Neural cell (in vitro differentiated cells): Measurements from ENCODE around the gene CDHR4.

ENCODE experiments used
- EP300 ChIP-seq: fragments of 450-650 bp; conservative IDR thresholded peaks from 2 replicates; pipeline ENCODE4 v1.6.1; 2014; ENCODE audit warnings: antibody characterized with exemption, mild to moderate bottlenecking, moderate library complexity; ENCODE audit not compliant: poor library complexity, severe bottlenecking
- SMC3 ChIP-seq: fragments of 450-650 bp; conservative IDR thresholded peaks from 2 replicates; pipeline ENCODE4 v1.6.1; 2014; ENCODE audit warnings: antibody characterized with exemption, mild to moderate bottlenecking, moderate library complexity; ENCODE audit not compliant: poor library complexity
- TF ChIP-seq, protein P1 (sequence below): fragments of 450-650 bp; IDR thresholded peaks from 2 replicates; pipeline ENCODE4 v1.5.1; 2014; ENCODE audit warnings: antibody characterized with exemption, mild to moderate bottlenecking, moderate library complexity; ENCODE audit not compliant: poor library complexity, severe bottlenecking

GRCh38 chr3:49841126-49841696 is 41.5 kb upstream of the CDHR4 start:
- TF ChIP-seq, protein P1, sequence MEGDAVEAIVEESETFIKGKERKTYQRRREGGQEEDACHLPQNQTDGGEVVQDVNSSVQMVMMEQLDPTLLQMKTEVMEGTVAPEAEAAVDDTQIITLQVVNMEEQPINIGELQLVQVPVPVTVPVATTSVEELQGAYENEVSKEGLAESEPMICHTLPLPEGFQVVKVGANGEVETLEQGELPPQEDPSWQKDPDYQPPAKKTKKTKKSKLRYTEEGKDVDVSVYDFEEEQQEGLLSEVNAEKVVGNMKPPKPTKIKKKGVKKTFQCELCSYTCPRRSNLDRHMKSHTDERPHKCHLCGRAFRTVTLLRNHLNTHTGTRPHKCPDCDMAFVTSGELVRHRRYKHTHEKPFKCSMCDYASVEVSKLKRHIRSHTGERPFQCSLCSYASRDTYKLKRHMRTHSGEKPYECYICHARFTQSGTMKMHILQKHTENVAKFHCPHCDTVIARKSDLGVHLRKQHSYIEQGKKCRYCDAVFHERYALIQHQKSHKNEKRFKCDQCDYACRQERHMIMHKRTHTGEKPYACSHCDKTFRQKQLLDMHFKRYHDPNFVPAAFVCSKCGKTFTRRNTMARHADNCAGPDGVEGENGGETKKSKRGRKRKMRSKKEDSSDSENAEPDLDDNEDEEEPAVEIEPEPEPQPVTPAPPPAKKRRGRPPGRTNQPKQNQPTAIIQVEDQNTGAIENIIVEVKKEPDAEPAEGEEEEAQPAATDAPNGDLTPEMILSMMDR: peak; percentile 56
- TF ChIP-seq EP300 (no peak), SMC3 (peak; percentile 65)
